Putamen (tissue), 1 donor: ENCODE results near the gene MCM8.

ENCODE experiments used
- DNase-seq: peaks from one replicate; pipeline ENCODE4 v3.0.0-alpha.2; 2016; ENCODE audit warnings: low spot score

Gene MCM8

GRCh38 chr20:6044115-6044514 is 93.7 kb downstream of the MCM8 start:
- no peak for DNase-seq

GRCh38 chr20:6045566-6045965 is 95.1 kb downstream of the MCM8 start:
- no peak for DNase-seq

- DNase-seq = no peak
These were observed 96.0 kb downstream of the MCM8 start for GRCh38 chr20:6046432-6046831.

- DNase-seq = no peak
These were observed 97.9 kb downstream of the MCM8 start for GRCh38 chr20:6048391-6048790.
